Esophagus (tissue), 2 donors: ENCODE measurements around the gene RPP25L. TPM values are rescaled to one million over a fixed set of nuclear protein-coding genes. Genes with fewer than 3 reads are reported as not detected.

ENCODE experiments used
- H3K27ac ChIP-seq, 2 donors: one replicate each; pipeline ENCODE4 v1.5.1; 2013; ENCODE audit warnings: low read depth in 2 of 2, mild to moderate bottlenecking in 2 of 2, inconsistent platforms in 1 of 2, low read length in 1 of 2, moderate library complexity in 1 of 2
- H3K27me3 ChIP-seq, 2 donors: one replicate each; pipeline ENCODE4 v1.6.1; 2013; ENCODE audit warnings: low read length in 2 of 2, control low read depth in 1 of 2, mild to moderate bottlenecking in 1 of 2; ENCODE audit not compliant: insufficient read depth in 2 of 2, control insufficient read depth in 1 of 2
- H3K36me3 ChIP-seq, 2 donors: one replicate each; pipeline ENCODE4 v1.6.1; 2013; ENCODE audit warnings: low read length in 1 of 2; ENCODE audit not compliant: control insufficient read depth in 2 of 2, insufficient read depth in 2 of 2
- H3K4me1 ChIP-seq, 2 donors: one replicate each; pipeline ENCODE4 v1.6.1; 2013; ENCODE audit warnings: low read length in 1 of 2; ENCODE audit not compliant: control insufficient read depth in 2 of 2, insufficient read depth in 2 of 2
- H3K4me3 ChIP-seq, 2 donors: one replicate each; pipeline ENCODE4 v1.5.1; 2013; ENCODE audit warnings: low read length in 2 of 2, mild to moderate bottlenecking in 2 of 2, low read depth in 1 of 2, moderate library complexity in 1 of 2
- H3K9me3 ChIP-seq, 2 donors: one replicate each; pipeline ENCODE4 v1.6.1; 2013; ENCODE audit warnings: mild to moderate bottlenecking in 2 of 2, low read depth in 1 of 2, low read length in 1 of 2, moderate library complexity in 1 of 2; ENCODE audit not compliant: control insufficient read depth in 2 of 2, insufficient read depth in 1 of 2
- WGBS, 2 donors: extraction: QIAGEN DNeasy Blood & Tissue Kit; methylation state at CpG; one replicate each; pipeline ENCODE4 v1.1.7; 2013; 5-methylcytosine and 5-hydroxymethylcytosine counted together
- polyA plus RNA-seq, 2 donors: library from polyadenylated mRNA; stranded (reverse); fragments of 200-250 nt; gene quantifications; one replicate each; pipeline ENCODE4 v1.2.3, GENCODE V29; 2013
- donor health status: healthy with polysubstance abuse.
- donor health status: Bipolar disorder and iron deficiency.

The RPP25L gene
- polyA plus RNA-seq, 2 donors: 23.0 to 32.2 TPM

- Histone ChIP-seq H3K27me3 (peaks cover 0 to 4% of the 10 kb centered on the region in 2 donors), H3K9me3 (no peaks in the 10 kb centered on the region), H3K4me1 (peaks cover 7 to 11% of the 10 kb centered on the region in 2 donors), H3K36me3 (peaks cover 10 to 23% of the 10 kb centered on the region in 2 donors), H3K27ac (peak within 1 kb of the TSS; percentile 44 to 74), H3K4me3 (peak within 1 kb of the TSS; percentile 82 to 98)
- 5% methylated on average over 43 of the region's 43 CpGs for WGBS, 2 donors
Observed at GRCh38 chr9:34620061-34620994, 8.4 kb upstream of the RPP25L start, which contains the start of gene DCTN3. TSS of gene DCTN3 (minus strand) at chr9:34620495. CDS start at chr9:34620464, 31 bp downstream.

- WGBS, 2 donors: 86 to 87% methylated on average over 2 of the region's 2 CpGs
Observed at GRCh38 chr9:34615132-34615531, 3.2 kb upstream of the RPP25L start.

DNA sequence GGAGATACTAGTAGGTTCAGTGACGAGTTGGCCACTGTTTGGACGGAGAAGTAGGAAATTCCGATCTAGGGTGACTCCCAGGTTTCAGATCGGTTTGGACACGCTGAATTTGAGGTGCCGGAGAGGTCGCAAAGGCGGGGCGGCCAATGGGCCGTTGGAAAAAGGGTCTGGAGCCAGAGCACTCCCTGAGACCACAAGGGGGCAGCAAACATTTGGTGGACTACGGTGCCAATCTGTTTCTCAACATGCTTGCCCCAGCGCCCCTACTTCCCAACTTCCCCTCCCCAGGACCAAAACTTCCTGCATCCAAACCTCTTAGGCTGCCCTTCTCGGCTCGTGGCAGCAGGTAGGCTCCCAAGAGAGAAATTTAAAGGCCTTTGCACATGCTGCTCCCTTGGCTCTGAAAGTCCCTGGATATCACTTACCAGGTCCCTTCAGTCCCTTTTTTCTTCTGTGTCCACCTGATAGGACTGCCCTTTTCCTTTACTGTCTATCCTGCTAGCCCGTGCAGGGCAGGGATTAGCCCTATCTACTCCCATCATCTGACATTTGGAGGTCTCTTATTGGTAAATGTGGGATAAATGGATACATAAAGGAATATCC, 992 bp upstream of the RPP25L start:
- 1 to 2% methylated on average over 14 to 15 of the region's 15 CpGs for WGBS, 2 donors
- peaks cover 5 to 28% of the 10 kb centered on the region in 2 donors for H3K36me3 ChIP-seq
- peaks cover 0 to 10% of the 10 kb centered on the region in 2 donors for H3K4me1 ChIP-seq
- peak overlapping the region in 1 of 2 donors; percentile 78 for H3K4me3 ChIP-seq
- no peaks in the 10 kb centered on the region for H3K9me3 ChIP-seq
- no peaks in the 10 kb centered on the region for H3K27me3 ChIP-seq
- H3K27ac ChIP-seq: peak overlapping the region; percentile 88 to 92

More at GRCh38 chr9:34615132-34615531, 3.2 kb upstream of the RPP25L start:
- no peaks in the 10 kb centered on the region for H3K9me3 ChIP-seq
- peaks cover 0 to 13% of the 10 kb centered on the region in 2 donors for H3K4me1 ChIP-seq
- no peaks in the 10 kb centered on the region for H3K27me3 ChIP-seq
- peaks cover 10 to 34% of the 10 kb centered on the region in 2 donors for H3K36me3 ChIP-seq
- no peak overlapping the region for H3K27ac ChIP-seq
- no peak overlapping the region for H3K4me3 ChIP-seq

GRCh38 chr9:34611251-34611810, 566 bp downstream of the RPP25L start:
- peak overlapping the region; percentile 78 to 81 for H3K4me3 ChIP-seq
- H3K27ac ChIP-seq: peak overlapping the region; percentile 88 to 89
- H3K36me3 ChIP-seq: peaks cover 4 to 15% of the 10 kb centered on the region in 2 donors
- 53 to 60% methylated on average over 10 of the region's 10 CpGs for whole genome bisulfite sequencing, 2 donors
- peaks cover 0 to 2% of the 10 kb centered on the region in 2 donors for H3K9me3 ChIP-seq
- peaks cover 0 to 10% of the 10 kb centered on the region in 2 donors for H3K4me1 ChIP-seq
- no peaks in the 10 kb centered on the region for H3K27me3 ChIP-seq

- Histone ChIP-seq H3K36me3 (peaks cover 0 to 11% of the 10 kb centered on the region in 2 donors), H3K27ac (no peak overlapping the region), H3K4me3 (peak overlapping the region; percentile 78 to 81), H3K4me1 (peaks cover 0 to 10% of the 10 kb centered on the region in 2 donors), H3K9me3 (peaks cover 0 to 2% of the 10 kb centered on the region in 2 donors), H3K27me3 (no peaks in the 10 kb centered on the region)
- WGBS, 2 donors: 91 to 93% methylated on average over 20 of the region's 20 CpGs
Observed at GRCh38 chr9:34610434-34611206, 1.3 kb downstream of the RPP25L start.

GRCh38 chr9:34607331-34607730, 4.6 kb downstream of the RPP25L start:
- WGBS, 2 donors: 26 to 36% methylated on average over 2 of the region's 2 CpGs

DNA sequence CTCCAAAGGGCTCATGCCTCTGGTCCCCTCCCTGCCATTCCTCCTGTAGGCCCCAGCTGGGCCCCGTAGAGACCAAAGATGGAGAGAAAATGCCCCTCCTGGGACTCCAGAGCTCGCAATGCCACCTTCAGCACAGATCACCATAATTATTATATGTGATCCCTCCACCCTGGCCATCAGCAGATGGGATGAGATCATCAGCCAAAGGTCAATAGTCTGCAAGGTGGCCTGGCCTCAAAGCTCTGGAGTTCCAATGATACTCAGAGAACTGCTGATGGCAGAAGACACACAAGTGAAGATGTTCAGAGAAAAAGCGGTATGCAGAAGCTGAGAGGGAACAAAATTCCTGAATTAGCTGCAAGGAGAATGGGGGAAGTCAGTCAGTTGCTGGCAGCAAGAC, 5.0 kb downstream of the RPP25L start:
- WGBS, 2 donors: 83 to 86% methylated on average over 3 of the region's 3 CpGs

More at GRCh38 chr9:34607331-34607730, 4.6 kb downstream of the RPP25L start:
- Histone ChIP-seq H3K4me3 (no peak overlapping the region), H3K27ac (no peak overlapping the region), H3K27me3 (no peaks in the 10 kb centered on the region), H3K4me1 (peaks cover 0 to 10% of the 10 kb centered on the region in 2 donors), H3K36me3 (peaks cover 0 to 4% of the 10 kb centered on the region in 2 donors), H3K9me3 (peaks cover 0 to 2% of the 10 kb centered on the region in 2 donors)

DNA sequence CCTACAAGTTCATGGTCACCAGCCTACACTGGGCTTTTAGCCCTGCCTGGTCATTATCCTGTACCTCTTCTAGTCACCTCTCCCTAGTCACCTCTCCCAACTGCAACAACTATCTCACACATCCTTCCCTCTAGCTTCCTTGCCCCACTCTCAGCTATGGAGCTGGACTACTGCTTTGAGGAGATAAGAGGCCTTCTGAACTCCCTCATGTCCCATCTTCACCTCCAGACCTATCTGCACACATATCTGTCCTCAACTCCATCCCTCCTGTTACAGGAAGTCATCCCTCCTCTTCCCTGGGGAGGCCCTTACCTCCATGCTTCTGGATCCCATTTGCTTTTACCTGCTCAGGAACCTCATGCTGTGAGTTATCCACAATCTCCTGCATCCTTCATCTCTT, 5.7 kb downstream of the RPP25L start:
- Histone ChIP-seq H3K4me1 (peaks cover 1 to 8% of the 10 kb centered on the region in 2 donors), H3K4me3 (no peak overlapping the region), H3K27ac (no peak overlapping the region), H3K27me3 (no peaks in the 10 kb centered on the region), H3K9me3 (peaks cover 0 to 2% of the 10 kb centered on the region in 2 donors), H3K36me3 (peaks cover 0 to 4% of the 10 kb centered on the region in 2 donors)

More for the DNA sequence above, 5.0 kb downstream of the RPP25L start:
- Histone ChIP-seq H3K4me3 (no peak overlapping the region), H3K4me1 (peaks cover 0 to 10% of the 10 kb centered on the region in 2 donors), H3K9me3 (peaks cover 0 to 2% of the 10 kb centered on the region in 2 donors), H3K27ac (no peak overlapping the region), H3K36me3 (peaks cover 0 to 4% of the 10 kb centered on the region in 2 donors), H3K27me3 (no peaks in the 10 kb centered on the region)
